ENCODE data around the gene PCBP3. TPM values are rescaled to one million over a fixed set of nuclear protein-coding genes. Genes with fewer than 3 reads are reported as not detected.
"Not testable (repeated sequence)": the region's sequence is repeated elsewhere in the genome, so short reads cannot be mapped to it uniquely, and the experiment has no call there.

Gene PCBP3
- total RNA-seq, 1 donor from 2014 or later: 11.8 TPM

- Mint-ChIP-seq H3K27ac (ENCODE audit: unreplicated experiment) (no peak overlapping the region), H3K4me3 (ENCODE audit: unreplicated experiment) (no peak overlapping the region), H3K4me1 (ENCODE audit: low read depth) (no peaks in the 10 kb centered on the region)
Observed at GRCh38 chr21:45602106-45602505, 41.4 kb upstream of the PCBP3 start.

GRCh38 chr21:45603481-45603880 is 40.0 kb upstream of the PCBP3 start:
- H3K27ac Mint-ChIP-seq (ENCODE audit: unreplicated experiment): no peak overlapping the region
- peaks cover 25% of the 10 kb centered on the region for H3K27me3 Mint-ChIP-seq (ENCODE audit: low read depth)
- peaks cover 37% of the 10 kb centered on the region for H3K9me3 Mint-ChIP-seq (ENCODE audit: low read depth)
- no peak for DNase-seq (ENCODE audit: low spot score)
- TF ChIP-seq, protein P1, sequence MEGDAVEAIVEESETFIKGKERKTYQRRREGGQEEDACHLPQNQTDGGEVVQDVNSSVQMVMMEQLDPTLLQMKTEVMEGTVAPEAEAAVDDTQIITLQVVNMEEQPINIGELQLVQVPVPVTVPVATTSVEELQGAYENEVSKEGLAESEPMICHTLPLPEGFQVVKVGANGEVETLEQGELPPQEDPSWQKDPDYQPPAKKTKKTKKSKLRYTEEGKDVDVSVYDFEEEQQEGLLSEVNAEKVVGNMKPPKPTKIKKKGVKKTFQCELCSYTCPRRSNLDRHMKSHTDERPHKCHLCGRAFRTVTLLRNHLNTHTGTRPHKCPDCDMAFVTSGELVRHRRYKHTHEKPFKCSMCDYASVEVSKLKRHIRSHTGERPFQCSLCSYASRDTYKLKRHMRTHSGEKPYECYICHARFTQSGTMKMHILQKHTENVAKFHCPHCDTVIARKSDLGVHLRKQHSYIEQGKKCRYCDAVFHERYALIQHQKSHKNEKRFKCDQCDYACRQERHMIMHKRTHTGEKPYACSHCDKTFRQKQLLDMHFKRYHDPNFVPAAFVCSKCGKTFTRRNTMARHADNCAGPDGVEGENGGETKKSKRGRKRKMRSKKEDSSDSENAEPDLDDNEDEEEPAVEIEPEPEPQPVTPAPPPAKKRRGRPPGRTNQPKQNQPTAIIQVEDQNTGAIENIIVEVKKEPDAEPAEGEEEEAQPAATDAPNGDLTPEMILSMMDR (IDR thresholded peaks at IDR 0.05): no peak
- H3K4me3 Mint-ChIP-seq (ENCODE audit: unreplicated experiment): no peak overlapping the region
- no peaks in the 10 kb centered on the region for H3K4me1 Mint-ChIP-seq (ENCODE audit: low read depth)
- H3K36me3 Mint-ChIP-seq (ENCODE audit: low read depth): peaks cover 16% of the 10 kb centered on the region

More at GRCh38 chr21:45602106-45602505, 41.4 kb upstream of the PCBP3 start:
- H3K27me3 Mint-ChIP-seq (ENCODE audit: low read depth): peaks cover 19% of the 10 kb centered on the region
- peaks cover 37% of the 10 kb centered on the region for H3K9me3 Mint-ChIP-seq (ENCODE audit: low read depth)
- no peak for DNase-seq (ENCODE audit: low spot score)
- TF ChIP-seq, protein P1 (IDR thresholded peaks at IDR 0.05): no peak
- peaks cover 16% of the 10 kb centered on the region for H3K36me3 Mint-ChIP-seq (ENCODE audit: low read depth)

- not testable (repeated sequence) for H3K4me3 Mint-ChIP-seq (ENCODE audit: unreplicated experiment); H3K27ac Mint-ChIP-seq (ENCODE audit: unreplicated experiment); DNase-seq (ENCODE audit: low spot score); H3K4me1 Mint-ChIP-seq (ENCODE audit: low read depth)
- peaks cover 16% of the 10 kb centered on the region for H3K36me3 Mint-ChIP-seq (ENCODE audit: low read depth)
- peaks cover 27% of the 10 kb centered on the region for H3K27me3 Mint-ChIP-seq (ENCODE audit: low read depth)
- H3K9me3 Mint-ChIP-seq (ENCODE audit: low read depth): peaks cover 37% of the 10 kb centered on the region
Observed at GRCh38 chr21:45604681-45605080, 38.8 kb upstream of the PCBP3 start.

GRCh38 chr21:45607021-45607908 is 36.3 kb upstream of the PCBP3 start:
- TF ChIP-seq, protein P1 (IDR thresholded peaks at IDR 0.05): no peak
- no peak for DNase-seq (ENCODE audit: low spot score)
- Mint-ChIP-seq H3K4me1 (ENCODE audit: low read depth) (peaks cover 6% of the 10 kb centered on the region), H3K27ac (ENCODE audit: unreplicated experiment) (no peak overlapping the region), H3K9me3 (ENCODE audit: low read depth) (peaks cover 23% of the 10 kb centered on the region), H3K4me3 (ENCODE audit: unreplicated experiment) (no peak overlapping the region), H3K36me3 (ENCODE audit: low read depth) (peaks cover 13% of the 10 kb centered on the region), H3K27me3 (ENCODE audit: low read depth) (peaks cover 25% of the 10 kb centered on the region)

DNA sequence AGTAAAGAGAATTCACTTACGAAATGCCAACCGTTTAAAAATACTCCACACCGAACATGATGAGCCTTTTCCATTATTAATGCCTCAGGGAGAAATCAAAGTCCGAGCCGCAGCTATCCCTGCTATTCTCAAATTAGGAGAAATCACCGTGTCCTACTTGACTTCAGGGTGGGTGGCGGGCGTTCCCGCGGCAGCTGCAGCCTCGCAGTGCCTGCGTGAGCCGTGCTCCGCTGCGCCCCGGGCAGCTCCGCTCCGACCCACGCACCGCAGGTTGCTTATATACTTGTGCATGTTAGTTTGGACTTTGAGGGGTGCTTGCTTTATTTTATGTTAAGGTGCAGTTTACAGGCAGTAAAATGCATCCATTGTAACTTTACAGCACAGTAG is 35.6 kb upstream of the PCBP3 start:
- TF ChIP-seq, protein P1 (IDR thresholded peaks at IDR 0.05): no peak
- Mint-ChIP-seq H3K4me1 (ENCODE audit: low read depth) (peaks cover 12% of the 10 kb centered on the region), H3K27ac (ENCODE audit: unreplicated experiment) (no peak overlapping the region), H3K4me3 (ENCODE audit: unreplicated experiment) (no peak overlapping the region), H3K36me3 (ENCODE audit: low read depth) (peaks cover 11% of the 10 kb centered on the region), H3K27me3 (ENCODE audit: low read depth) (peaks cover 25% of the 10 kb centered on the region), H3K9me3 (ENCODE audit: low read depth) (peaks cover 17% of the 10 kb centered on the region)
- DNase-seq (ENCODE audit: low spot score): no peak

- H3K9me3 Mint-ChIP-seq (ENCODE audit: low read depth); H3K36me3 Mint-ChIP-seq (ENCODE audit: low read depth); DNase-seq (ENCODE audit: low spot score); H3K4me3 Mint-ChIP-seq (ENCODE audit: unreplicated experiment); H3K27ac Mint-ChIP-seq (ENCODE audit: unreplicated experiment): not testable (repeated sequence)
- peaks cover 28% of the 10 kb centered on the region for H3K27me3 Mint-ChIP-seq (ENCODE audit: low read depth)
- peaks cover 17% of the 10 kb centered on the region for H3K4me1 Mint-ChIP-seq (ENCODE audit: low read depth)
Observed at GRCh38 chr21:45608747-45609470, 34.6 kb upstream of the PCBP3 start.

GRCh38 chr21:45609616-45610015 is 33.9 kb upstream of the PCBP3 start:
- H3K36me3 Mint-ChIP-seq (ENCODE audit: low read depth); H3K27ac Mint-ChIP-seq (ENCODE audit: unreplicated experiment); H3K9me3 Mint-ChIP-seq (ENCODE audit: low read depth); H3K4me3 Mint-ChIP-seq (ENCODE audit: unreplicated experiment): not testable (repeated sequence)
- DNase-seq (ENCODE audit: low spot score): peak; percentile 18
- Mint-ChIP-seq H3K27me3 (ENCODE audit: low read depth) (peaks cover 29% of the 10 kb centered on the region), H3K4me1 (ENCODE audit: low read depth) (peaks cover 18% of the 10 kb centered on the region)

Data from chondrocyte (in vitro differentiated cells).